Spleen (tissue), 7 donors: ENCODE results near the gene UST.

Experiments used
- CTCF ChIP-seq, 11 experiments: fragments of 200-600 bp in 7 of 11; fragments of 450-650 bp in 4 of 11; sonication (generic) in 4 of 11; IDR thresholded peaks in 8 of 11; conservative IDR thresholded peaks in 3 of 11; 1 replicate in 7 of 11; 2 replicates in 4 of 11; pipeline versions ENCODE4 v1.4.0 to v1.8.0; 2016 to 2021; ENCODE audit warnings: antibody characterized with exemption in 11 of 11, inconsistent platforms in 4 of 11, mild to moderate bottlenecking in 1 of 11
- POLR2A ChIP-seq, 3 donors: fragments of 450-650 bp; IDR thresholded peaks; one replicate each; pipeline ENCODE4 v1.5.1; 2017; ENCODE audit warnings: antibody characterized with exemption in 3 of 3, mild to moderate bottlenecking in 1 of 3
- POLR2AphosphoS5 ChIP-seq, 3 donors: sonication (generic); formaldehyde crosslinking; IDR thresholded peaks; one replicate each; pipeline ENCODE4 v1.5.1; 2017; ENCODE audit warnings: antibody characterized with exemption in 3 of 3
- donor health status: DM: no; HTN: no; CAD: no; lungs with moderate emphysema.
- donor health status: DM: no; HTN: no; CAD: no.
- donor health status: DM: no; HTN: no; CAD: no.

- TF ChIP-seq CTCF (IDR thresholded peaks at IDR 0.05 in 8 of 11, conservative IDR thresholded peaks at IDR 0.05 in 3 of 11) = no peak
- no peak for TF ChIP-seq POLR2A (IDR thresholded peaks at IDR 0.05)
- no peak for TF ChIP-seq POLR2AphosphoS5 (IDR thresholded peaks at IDR 0.05)
Observed at GRCh38 chr6:149046164-149046821, 299.5 kb downstream of the UST start.
